Heart right ventricle (tissue), 16 donors: ENCODE measurements around the gene ACMSD. TPM values are rescaled to one million over a fixed set of nuclear protein-coding genes. Genes with fewer than 3 reads are reported as not detected.
"Not testable (repeated sequence)": the region's sequence is repeated elsewhere in the genome, so short reads cannot be mapped to it uniquely, and the experiment has no call there.

ENCODE experiments used
- ATAC-seq, 8 donors: fragments of 200-7000 bp; cut with Tn5 transposase; one replicate each; pipeline ENCODE4 v1.9.1; 2020; ENCODE audit warnings: mild to moderate bottlenecking in 8 of 8, moderate library complexity in 8 of 8, moderate number of reproducible peaks in 1 of 8
- DNase-seq, 2 donors: peaks; one replicate each; pipeline ENCODE4 v3.0.0-alpha.2; 2020
- H3K27ac ChIP-seq, 10 donors: fragments of 200-600 bp; sonication (generic) in 2 of 10; one replicate each; pipeline versions ENCODE4 v1.5.0 to v1.8.0; 2020 to 2022; ENCODE audit warnings: mild to moderate bottlenecking in 3 of 10
- H3K27me3 ChIP-seq, 7 donors: fragments of 200-600 bp; one replicate each; pipeline ENCODE4 v1.8.0; 2021 to 2022; ENCODE audit warnings: mild to moderate bottlenecking in 2 of 7
- H3K36me3 ChIP-seq, 9 donors: fragments of 200-600 bp; sonication (generic) in 1 of 9; one replicate each; pipeline versions ENCODE4 v1.5.0 to v1.8.0; 2020 to 2022; ENCODE audit warnings: mild to moderate bottlenecking in 2 of 9
- H3K4me1 ChIP-seq, 9 donors: fragments of 200-600 bp; sonication (generic) in 1 of 9; one replicate each; pipeline versions ENCODE4 v1.5.0 to v1.8.0; 2020 to 2022; ENCODE audit warnings: mild to moderate bottlenecking in 4 of 9
- H3K4me3 ChIP-seq, 10 donors: fragments of 200-600 bp; sonication (generic) in 2 of 10; one replicate each; pipeline versions ENCODE4 v1.5.0 to v1.8.0; 2020 to 2022; ENCODE audit warnings: mild to moderate bottlenecking in 7 of 10, moderate library complexity in 2 of 10
- H3K9me3 ChIP-seq, 11 donors: fragments of 200-600 bp in 10 of 11; sonication (generic) in 2 of 11; one replicate each; pipeline versions ENCODE4 v1.5.0 to v1.8.0; 2013 to 2022; ENCODE audit warnings: mild to moderate bottlenecking in 2 of 11, control low read depth in 1 of 11, moderate library complexity in 1 of 11
- WGBS, 2 donors: extraction: QIAGEN DNeasy Blood & Tissue Kit; methylation state at CpG; one replicate each; pipeline ENCODE4 v1.1.7; 2013; ENCODE audit warnings: inconsistent platforms in 1 of 2; 5-methylcytosine and 5-hydroxymethylcytosine counted together
- intact Hi-C, 10 donors: fragments of 100-400 bp; cut with DNase I; formaldehyde crosslinking; loops; one replicate each; pipeline versions ENCODE4 v1.11.1 to v1.14.2; 2022
- polyA plus RNA-seq, 2 donors: library from polyadenylated mRNA; stranded (reverse); fragments of 200-250 nt; gene quantifications; one replicate each; pipeline ENCODE4 v1.2.3, GENCODE V29; 2013
- total RNA-seq, 10 donors: library from RNA; stranded (reverse); fragmentation: NEBNext Ultra II Directional in 3 of 10; extraction: Animal tissue kit (Norgen Biotek cat#: 25700) in 3 of 10; gene quantifications; one replicate each; pipeline versions ENCODE4 v1.2.1 to v1.2.4, GENCODE V29; 2021 to 2023
- TF ChIP-seq, protein P1 (sequence below), 9 donors: fragments of 200-600 bp; sonication (generic) in 2 of 9; IDR thresholded peaks; one replicate each; pipeline versions ENCODE4 v1.5.0 to v1.8.0; 2021 to 2022; ENCODE audit warnings: antibody characterized with exemption in 9 of 9, mild to moderate bottlenecking in 5 of 9, moderate library complexity in 1 of 9
- donor health status: Arrhythmogenic right ventricular cardiomyopathy.
- donor health status: ischemic (EF 13 %, LVEDD 7.1; RV severe dilation, severe dysfunction).
- donor health status: healthy with polysubstance abuse.
- donor health status: DM: no; HTN: yes; CAD: no.
- donor health status: DM: no; HTN: no; CAD: no.
- donor health status: ischemic (EF 25% LVEDD 6.9; RV normal size, moderate dysfunction).
- donor health status: ischemic (EF 25% LVEDD 5.7; RV mildly dilated, moderate dysfunction).
- donor health status: healthy.
- donor health status: DM: yes; HTN: yes; CAD: no.
- donor health status: Ischemic cardiomyopathy.
- donor health status: ischemic (EF 35%, LVEDD 5.7; RV mildly dilated, moderate dysfunction).
- donor health status: nonischemic (EF 11% LVEDD 7.7; RV severe dilation, severe dysfunction).
- donor health status: DM: yes; HTN: yes; CAD: no.
- donor health status: PGD.
- donor health status: ischemic (EF 29% LVEDD 5.4; RV normal size, mild dysfunction).
- donor health status: nonischemic (EF 23%, LVEDD 6.1; RV moderate dilation, normal function).

ACMSD gene
- total and polyA plus RNA-seq, 12 donors = not detected

DNA sequence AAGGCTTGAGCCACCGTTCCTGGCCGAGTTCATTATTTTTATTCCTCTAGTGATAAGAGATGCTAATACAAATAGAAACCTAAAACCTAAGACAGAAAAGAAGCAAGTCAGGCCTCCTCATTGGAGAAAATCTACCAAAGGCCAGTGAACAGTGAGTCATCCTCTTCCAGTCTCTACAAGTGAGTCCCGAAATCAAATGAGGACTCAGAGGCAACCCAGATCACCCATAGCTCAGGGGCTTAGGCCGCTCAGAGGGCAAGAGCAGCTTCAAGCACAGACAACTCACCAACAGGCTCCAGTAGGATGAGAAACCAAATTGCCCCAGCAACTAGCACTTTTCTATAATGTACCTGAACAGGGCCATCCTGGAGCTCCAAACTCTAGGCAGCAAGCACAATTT lies 42.7 kb upstream of the ACMSD start:
- Histone ChIP-seq H3K27ac (no peak overlapping the region), H3K36me3 (no peaks in the 10 kb centered on the region), H3K4me3 (no peak overlapping the region), H3K4me1 (no peaks in the 10 kb centered on the region), H3K9me3 (no peaks in the 10 kb centered on the region), H3K27me3 (peaks cover 0 to 4% (median 0%) of the 10 kb centered on the region in 7 donors)
- WGBS, 2 donors = 87% methylated on average over 4 of the region's 4 CpGs
- ATAC-seq = no peak
- TF ChIP-seq, protein P1, sequence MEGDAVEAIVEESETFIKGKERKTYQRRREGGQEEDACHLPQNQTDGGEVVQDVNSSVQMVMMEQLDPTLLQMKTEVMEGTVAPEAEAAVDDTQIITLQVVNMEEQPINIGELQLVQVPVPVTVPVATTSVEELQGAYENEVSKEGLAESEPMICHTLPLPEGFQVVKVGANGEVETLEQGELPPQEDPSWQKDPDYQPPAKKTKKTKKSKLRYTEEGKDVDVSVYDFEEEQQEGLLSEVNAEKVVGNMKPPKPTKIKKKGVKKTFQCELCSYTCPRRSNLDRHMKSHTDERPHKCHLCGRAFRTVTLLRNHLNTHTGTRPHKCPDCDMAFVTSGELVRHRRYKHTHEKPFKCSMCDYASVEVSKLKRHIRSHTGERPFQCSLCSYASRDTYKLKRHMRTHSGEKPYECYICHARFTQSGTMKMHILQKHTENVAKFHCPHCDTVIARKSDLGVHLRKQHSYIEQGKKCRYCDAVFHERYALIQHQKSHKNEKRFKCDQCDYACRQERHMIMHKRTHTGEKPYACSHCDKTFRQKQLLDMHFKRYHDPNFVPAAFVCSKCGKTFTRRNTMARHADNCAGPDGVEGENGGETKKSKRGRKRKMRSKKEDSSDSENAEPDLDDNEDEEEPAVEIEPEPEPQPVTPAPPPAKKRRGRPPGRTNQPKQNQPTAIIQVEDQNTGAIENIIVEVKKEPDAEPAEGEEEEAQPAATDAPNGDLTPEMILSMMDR (IDR thresholded peaks at IDR 0.05) = no peak
- no peak for DNase-seq
- intact Hi-C loops = no loop called here

DNA sequence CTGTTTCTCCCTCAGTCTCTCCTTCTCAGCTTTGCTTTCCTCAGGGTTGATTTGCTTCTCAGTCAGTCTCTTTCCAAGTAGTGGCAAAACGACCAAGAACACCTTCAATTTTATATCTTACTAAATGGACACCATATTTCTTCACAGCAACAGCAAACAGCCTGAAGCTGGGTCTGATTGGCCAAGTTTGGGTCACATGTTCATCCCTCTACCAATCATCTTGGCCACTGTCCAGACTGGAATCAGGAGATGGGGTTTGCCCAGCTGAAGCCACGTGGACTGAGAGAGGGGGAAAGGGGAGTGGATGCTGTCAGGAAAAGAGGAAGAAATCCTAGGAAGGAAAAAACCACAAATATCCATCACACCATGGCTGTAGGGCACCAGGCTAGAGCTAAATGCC lies 42.0 kb upstream of the ACMSD start:
- no peaks in the 10 kb centered on the region for H3K36me3 ChIP-seq
- H3K27me3 ChIP-seq = peaks cover 0 to 4% (median 0%) of the 10 kb centered on the region in 7 donors
- 64 to 76% methylated on average over 2 of the region's 2 CpGs for WGBS, 2 donors

DNA sequence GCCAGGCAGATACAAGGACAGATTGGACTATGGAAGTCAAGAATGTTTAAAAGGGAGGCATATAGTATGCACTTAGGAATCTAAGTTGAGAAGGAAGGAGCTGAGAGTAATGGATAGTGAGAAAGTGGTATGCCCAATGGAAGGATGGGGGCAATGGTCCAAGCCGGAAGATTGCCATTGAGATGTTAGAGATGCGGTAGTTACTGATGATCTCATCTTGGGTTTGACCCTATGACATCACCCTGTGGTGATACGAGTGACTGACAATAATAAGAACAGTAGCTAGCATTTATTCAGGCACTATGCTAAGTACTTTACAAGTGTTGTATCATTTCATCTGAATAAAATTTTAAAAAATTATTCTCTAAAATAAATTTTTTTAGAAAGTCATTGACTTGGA lies 38.5 kb upstream of the ACMSD start:
- no peaks in the 10 kb centered on the region for H3K36me3 ChIP-seq
- H3K4me1 ChIP-seq = no peaks in the 10 kb centered on the region
- DNase-seq (no peak), ATAC-seq (no peak)
- H3K27me3 ChIP-seq = no peaks in the 10 kb centered on the region
- no peak overlapping the region for H3K27ac ChIP-seq
- TF ChIP-seq, protein P1 (IDR thresholded peaks at IDR 0.05) = no peak
- 84 to 89% methylated on average over 3 of the region's 3 CpGs for WGBS, 2 donors
- peaks cover 0 to 19% (median 0%) of the 10 kb centered on the region in 11 donors for H3K9me3 ChIP-seq
- intact Hi-C loops = no loop called here
- H3K4me3 ChIP-seq = no peak overlapping the region

More for the DNA sequence above, 42.0 kb upstream of the ACMSD start:
- ATAC-seq = no peak
- TF ChIP-seq, protein P1 (IDR thresholded peaks at IDR 0.05) = no peak
- H3K27ac ChIP-seq = no peak overlapping the region
- H3K9me3 ChIP-seq = no peaks in the 10 kb centered on the region
- DNase-seq = no peak
- no peak overlapping the region for H3K4me3 ChIP-seq
- no peaks in the 10 kb centered on the region for H3K4me1 ChIP-seq
- intact Hi-C loops = no loop called here

DNA sequence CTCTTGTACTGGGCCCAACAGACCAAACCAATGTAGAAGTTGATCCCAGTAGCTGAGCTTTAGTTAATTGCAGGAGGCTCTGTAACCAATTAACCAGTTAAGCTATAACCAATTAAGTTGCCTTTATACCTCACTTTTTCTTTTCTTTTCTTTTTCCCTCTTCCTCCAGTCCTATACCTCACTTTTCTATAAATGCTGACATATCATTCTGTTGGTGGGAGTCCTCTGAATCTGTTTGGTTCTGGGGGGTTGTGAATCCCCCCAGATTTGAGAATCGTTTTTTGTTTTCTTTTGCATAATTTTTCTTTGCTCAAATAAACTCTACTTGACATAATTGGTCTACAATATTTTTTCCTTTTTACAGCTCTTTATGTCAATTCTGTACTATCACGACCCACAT lies 38.1 kb upstream of the ACMSD start:
- H3K27ac ChIP-seq = no peak overlapping the region
- H3K27me3 ChIP-seq = no peaks in the 10 kb centered on the region
- DNase-seq = no peak
- no peak for ATAC-seq
- WGBS, 2 donors = 81 to 84% methylated on average over 2 of the region's 2 CpGs
- no peak overlapping the region for H3K4me3 ChIP-seq
- no peaks in the 10 kb centered on the region for H3K36me3 ChIP-seq
- TF ChIP-seq, protein P1 (IDR thresholded peaks at IDR 0.05) = no peak
- no peaks in the 10 kb centered on the region for H3K4me1 ChIP-seq
- peaks cover 0 to 21% (median 0%) of the 10 kb centered on the region in 11 donors for H3K9me3 ChIP-seq
- intact Hi-C loops = no loop called here

DNA sequence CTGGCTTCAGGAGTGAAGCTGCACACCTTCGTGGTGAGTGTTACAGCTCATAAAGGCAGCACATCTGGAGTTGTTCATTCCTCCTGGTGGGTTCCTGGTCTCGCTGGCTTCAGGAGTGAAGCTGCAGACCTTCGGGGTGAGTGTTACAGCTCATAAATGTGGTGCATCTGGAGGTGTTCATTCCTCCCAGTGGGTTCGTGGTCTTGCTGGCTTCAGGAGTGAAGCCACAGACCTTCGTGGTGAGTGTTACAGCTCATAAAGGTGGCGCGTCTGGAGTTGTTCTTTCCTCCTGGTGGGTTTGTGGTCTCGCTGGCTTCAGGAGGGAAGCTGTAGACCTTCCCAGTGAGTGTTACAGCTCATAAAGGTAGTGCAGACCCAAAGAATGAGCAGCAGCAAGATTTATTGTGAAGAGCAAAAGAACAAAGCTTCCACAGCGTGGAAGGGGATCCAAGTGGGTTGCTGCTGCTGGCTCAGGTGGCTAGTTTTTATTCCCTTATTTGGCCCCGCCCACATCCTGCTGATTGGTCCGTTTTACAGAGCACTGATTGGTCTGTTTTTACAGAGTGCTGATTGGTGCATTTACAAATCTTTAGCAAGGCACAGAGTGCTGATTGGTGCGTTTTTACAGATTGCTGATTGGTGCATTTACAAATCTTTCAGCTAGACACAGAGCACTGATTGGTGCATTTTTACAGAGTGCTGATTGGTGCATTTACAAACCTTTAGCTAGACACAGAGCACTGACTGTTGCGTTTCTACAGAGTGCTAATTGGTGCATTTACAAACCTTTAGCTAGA lies 34.6 kb upstream of the ACMSD start:
- H3K36me3 ChIP-seq, H3K27ac ChIP-seq, intact Hi-C loops, ATAC-seq, DNase-seq, H3K4me1 ChIP-seq, H3K27me3 ChIP-seq, H3K4me3 ChIP-seq: not testable (repeated sequence)
- 77 to 79% methylated on average over 13 of the region's 13 CpGs for whole genome bisulfite sequencing, 2 donors
- peaks cover 0 to 21% (median 0%) of the 10 kb centered on the region in 11 donors for H3K9me3 ChIP-seq
